Left ventricle myocardium inferior (tissue), 1 donor: Measurements from ENCODE around the gene ZNF224. TPM values are rescaled to one million over a fixed set of nuclear protein-coding genes. Genes with fewer than 3 reads are reported as not detected.
A peak's percentile ranks its signal among the peaks of the same experiment; 100 is the strongest.

Experiments
- DNase-seq: peaks from one replicate; pipeline ENCODE4 v3.0.0-alpha.2; 2020
- H3K27ac ChIP-seq: fragments of 200-600 bp; replicated peaks from 2 replicates; pipeline ENCODE4 v1.8.0; 2021
- H3K27me3 ChIP-seq: fragments of 200-600 bp; 2 replicates; pipeline ENCODE4 v1.8.0; 2021; ENCODE audit warnings: low read depth
- H3K36me3 ChIP-seq: fragments of 200-600 bp; 2 replicates; pipeline ENCODE4 v1.8.0; 2021
- H3K4me1 ChIP-seq: fragments of 200-600 bp; 2 replicates; pipeline ENCODE4 v1.8.0; 2021
- H3K4me3 ChIP-seq: fragments of 200-600 bp; 2 replicates; pipeline ENCODE4 v1.8.0; 2021; ENCODE audit warnings: mild to moderate bottlenecking, moderate library complexity
- H3K9me3 ChIP-seq: fragments of 200-600 bp; replicated peaks from 2 replicates; pipeline ENCODE4 v1.8.0; 2021
- CTCF ChIP-seq: fragments of 200-600 bp; IDR thresholded peaks from 2 replicates; pipeline ENCODE4 v1.8.0; 2021; ENCODE audit warnings: antibody characterized with exemption, mild to moderate bottlenecking, borderline replicate concordance
- intact Hi-C: fragments of 100-400 bp; cut with micrococcal nuclease; formaldehyde crosslinking; loops from one replicate; pipeline ENCODE4 v1.11.0; 2022
- long read RNA-seq: library from polyadenylated mRNA; unstranded; transcript quantifications from one replicate; pipeline ENCODE4 v2.0.0, GENCODE V29; 2021
- total RNA-seq: library from RNA; stranded (reverse); fragmentation: NEBNext Ultra II Directional; extraction: Animal tissue kit (Norgen Biotek cat#: 25700); gene quantifications from one replicate; pipeline ENCODE4 v1.2.1, GENCODE V29; 2021
- donor health status: DM: no; HTN: yes; CAD: no; lungs with severe emphysema.

Gene ZNF224
- 13.6 TPM for total RNA-seq
- long read RNA-seq, transcript ZNF224-201 (6 exons, 3,980 nt), result major isoform, 8 of 18 reads
- long read RNA-seq, partial matches to known transcripts, result 1 of 18 reads
- long read RNA-seq, other reads (novel, unspliced or antisense), result 8 of 18 reads

- H3K9me3 ChIP-seq, result no peaks in the 10 kb centered on the region
- TF ChIP-seq CTCF, result no peak
- DNase-seq, result peak; percentile 90
- peak within 1 kb of the TSS; percentile 84 for H3K4me3 ChIP-seq
- peak within 1 kb of the TSS; percentile 81 for H3K27ac ChIP-seq
- H3K4me1 ChIP-seq, result peaks cover 33% of the 10 kb centered on the region
- intact Hi-C loops, result no loop called here
- no peaks in the 10 kb centered on the region for H3K27me3 ChIP-seq
- H3K36me3 ChIP-seq, result peaks cover 28% of the 10 kb centered on the region
Observed at GRCh38 chr19:44093931-44094765, at the start of gene ZNF224. Gene ZNF224, plus strand, starts transcription at chr19:44094361. Its CDS starts 3,513 bp downstream, at chr19:44097874.

- peak overlapping the region; percentile 82 for H3K4me3 ChIP-seq
- no peaks in the 10 kb centered on the region for H3K9me3 ChIP-seq
- intact Hi-C loops, result no loop called here
- H3K4me1 ChIP-seq, result peaks cover 27% of the 10 kb centered on the region
- peak overlapping the region; percentile 81 for H3K27ac ChIP-seq
- peaks cover 46% of the 10 kb centered on the region for H3K27me3 ChIP-seq
- TF ChIP-seq CTCF, result no peak
- no peak for DNase-seq
- H3K36me3 ChIP-seq, result peaks cover 18% of the 10 kb centered on the region
Observed at GRCh38 chr19:44050740-44051649, 43.2 kb upstream of the ZNF224 start.

GRCh38 chr19:44051650-44052402 is 42.3 kb upstream of the ZNF224 start, which contains the start of gene ZNF223:
Gene ZNF223, plus strand, starts transcription at chr19:44052036. Its CDS starts 3,141 bp downstream, at chr19:44055177.
- Histone ChIP-seq H3K27me3 (peaks cover 38% of the 10 kb centered on the region), H3K36me3 (peaks cover 23% of the 10 kb centered on the region), H3K4me1 (peaks cover 27% of the 10 kb centered on the region), H3K9me3 (no peaks in the 10 kb centered on the region), H3K4me3 (peak within 1 kb of the TSS; percentile 82), H3K27ac (peak within 1 kb of the TSS; percentile 81)
- intact Hi-C loops, result no loop called here
- DNase-seq, result peak; percentile 94
- TF ChIP-seq CTCF, result no peak

GRCh38 chr19:44055870-44056269 is 38.3 kb upstream of the ZNF224 start:
- H3K27me3 ChIP-seq, result no peaks in the 10 kb centered on the region
- intact Hi-C loops, result no loop called here
- H3K36me3 ChIP-seq, result peaks cover 59% of the 10 kb centered on the region
- DNase-seq, result no peak
- peaks cover 25% of the 10 kb centered on the region for H3K4me1 ChIP-seq
- no peaks in the 10 kb centered on the region for H3K9me3 ChIP-seq
- H3K4me3 ChIP-seq, result no peak overlapping the region
- no peak overlapping the region for H3K27ac ChIP-seq
- TF ChIP-seq CTCF, result no peak

GRCh38 chr19:44059229-44059628 is 34.9 kb upstream of the ZNF224 start:
- H3K36me3 ChIP-seq, result peaks cover 92% of the 10 kb centered on the region
- intact Hi-C loops, result no loop called here
- no peak for DNase-seq
- H3K4me3 ChIP-seq, result no peak overlapping the region
- peaks cover 18% of the 10 kb centered on the region for H3K9me3 ChIP-seq
- TF ChIP-seq CTCF, result no peak
- no peaks in the 10 kb centered on the region for H3K4me1 ChIP-seq
- no peaks in the 10 kb centered on the region for H3K27me3 ChIP-seq
- H3K27ac ChIP-seq, result no peak overlapping the region
